Measurements from ENCODE around the gene ULK3.

DNA sequence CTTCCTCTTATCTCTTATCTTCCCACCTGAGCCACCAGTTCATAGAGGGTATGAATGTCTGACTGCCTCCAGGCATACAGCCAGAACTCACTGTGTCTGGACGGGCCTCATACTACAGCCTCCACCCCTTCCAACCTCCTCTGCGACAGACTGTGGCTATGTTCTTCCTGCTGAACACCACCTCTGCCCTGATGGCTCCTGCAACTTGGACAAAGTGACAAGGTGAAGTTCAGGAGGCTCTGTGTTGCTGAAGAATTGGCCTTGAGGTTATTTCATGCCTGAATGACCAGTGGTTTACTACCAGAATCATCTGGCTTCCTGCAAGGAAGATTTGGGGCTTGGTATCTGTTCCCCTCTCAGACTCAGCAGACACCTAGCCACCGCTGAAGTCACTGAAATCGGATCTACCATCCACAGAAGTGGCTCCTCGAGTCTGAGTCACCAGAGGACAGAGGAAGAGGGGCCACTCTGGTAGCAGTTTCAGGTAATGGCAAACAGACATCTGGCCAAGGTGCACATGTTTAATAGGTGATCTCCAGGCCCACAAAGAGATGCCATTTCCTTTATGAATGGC is 14.2 kb upstream of the ULK3 start:
- TF ChIP-seq POLR2A (IDR thresholded peaks at IDR 0.05; ENCODE audit: low read length) (no peak), GATA1 (IDR thresholded peaks at IDR 0.05; ENCODE audit: low read depth, low read length) (no peak)

All from erythroblast (primary cell).